Stimulated activated CD8-positive, alpha-beta memory T cell treated with anti-CD3 and anti-CD28 coated beads, Interleukin-4, amount 100 ng/mL, for 1 hour (primary cell): ENCODE measurements around the gene RGS2.

ENCODE experiments used
- DNase-seq, 2 donors: peaks; one replicate each; pipeline ENCODE4 v3.0.0-alpha.2; 2020; ENCODE audit warnings: low read depth in 2 of 2, low spot score in 1 of 2

RGS2 gene

DNA sequence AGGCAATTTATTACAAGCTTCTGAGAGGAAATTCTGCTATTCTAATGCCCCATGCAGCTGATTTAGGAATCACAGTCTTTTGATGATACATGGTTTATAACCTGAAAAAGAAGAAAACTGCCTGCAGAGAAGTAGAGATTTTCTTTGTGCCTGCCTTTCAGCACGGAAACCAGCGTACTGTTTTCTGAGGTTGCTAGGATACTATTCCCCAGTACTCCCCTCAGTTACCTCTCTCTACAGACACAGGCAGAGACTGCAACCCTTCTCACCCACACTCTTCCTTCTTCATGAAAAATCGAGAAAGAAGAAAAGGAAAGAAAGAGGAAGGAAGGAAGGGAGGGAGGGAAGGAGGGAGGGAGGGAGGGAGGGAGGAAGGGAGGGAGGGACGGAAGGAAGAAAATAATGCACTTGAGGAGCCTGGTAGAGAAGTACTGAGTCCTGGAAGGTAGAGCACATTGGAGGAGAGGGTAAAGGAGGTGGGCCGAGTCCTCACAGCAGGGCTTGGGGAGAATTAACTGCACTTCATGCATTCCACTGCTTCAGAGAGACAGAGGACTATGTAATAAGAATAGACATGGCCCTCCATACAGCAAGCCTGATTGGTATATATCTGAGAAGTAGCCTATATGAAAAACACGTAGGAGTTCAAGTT lies 21.9 kb downstream of the RGS2 start:
- DNase-seq: no peak

GRCh38 chr1:192831706-192832355 lies 23.0 kb downstream of the RGS2 start:
- no peak for DNase-seq

DNA sequence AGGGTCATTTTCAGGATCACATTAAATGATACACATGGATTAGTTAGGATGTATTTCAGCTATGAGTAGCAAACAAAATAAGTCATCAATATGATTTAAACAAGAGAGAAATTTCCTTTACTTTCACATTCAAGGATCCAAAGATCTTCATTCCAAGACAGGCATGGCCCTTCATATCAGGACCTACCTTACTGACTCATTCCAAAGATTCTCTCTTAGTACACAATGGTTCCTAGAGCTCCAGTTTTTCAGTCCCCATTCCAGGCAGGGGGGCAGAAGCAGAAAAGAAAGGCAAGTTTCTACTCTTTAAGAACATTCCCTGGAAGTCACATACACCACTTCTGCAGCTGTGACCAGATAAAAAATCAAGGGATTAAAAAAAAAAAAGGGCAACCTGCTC lies 23.7 kb downstream of the RGS2 start:
- DNase-seq: no peak

GRCh38 chr1:192835116-192835515 lies 26.3 kb downstream of the RGS2 start:
- DNase-seq: no peak

- no peak for DNase-seq
These were observed 30.6 kb downstream of the RGS2 start for GRCh38 chr1:192839162-192840066.

GRCh38 chr1:192844360-192844759 lies 35.5 kb downstream of the RGS2 start:
- DNase-seq: no peak

GRCh38 chr1:192846950-192847349 lies 38.1 kb downstream of the RGS2 start:
- no peak for DNase-seq

DNA sequence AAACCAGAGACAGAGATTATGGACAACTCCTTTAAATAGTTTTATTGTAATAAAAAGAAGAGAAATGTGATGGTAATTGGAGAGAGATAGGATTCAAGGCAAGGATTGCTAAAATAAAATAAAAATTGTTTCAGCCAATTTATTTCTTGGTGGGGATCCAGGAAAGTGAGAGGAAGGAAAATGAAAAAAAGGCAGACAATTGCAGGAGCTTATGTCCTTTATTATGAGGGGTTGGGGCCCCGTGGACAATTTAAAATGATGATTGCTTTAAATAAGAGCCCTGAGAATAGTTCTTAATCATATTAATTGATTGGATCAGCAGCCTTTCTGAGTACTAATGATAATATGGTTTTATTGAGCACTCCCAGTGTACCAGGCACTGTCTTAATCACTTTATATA lies 40.2 kb downstream of the RGS2 start:
- DNase-seq: no peak

DNA sequence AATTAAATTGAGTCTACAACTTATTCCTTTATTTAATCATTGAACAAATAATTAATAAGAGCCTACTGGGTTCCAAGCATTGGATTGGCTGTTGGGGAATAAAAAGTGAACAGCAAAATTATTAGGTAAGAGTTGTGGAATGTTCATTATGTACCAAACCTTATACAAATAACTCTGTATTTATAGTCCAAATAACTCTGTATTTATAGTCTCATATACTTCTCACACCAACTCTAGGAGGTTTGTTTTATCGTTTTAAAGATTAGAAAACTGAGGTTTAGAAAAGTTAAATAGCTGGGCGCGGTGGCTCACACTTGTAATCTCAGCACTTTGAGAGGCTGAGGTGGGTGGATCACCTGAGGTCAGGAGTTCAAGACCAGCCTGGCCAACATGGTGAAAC lies 40.6 kb downstream of the RGS2 start:
- DNase-seq: no peak

- DNase-seq: no peak
These were observed 43.4 kb downstream of the RGS2 start for GRCh38 chr1:192852001-192852947.

DNA sequence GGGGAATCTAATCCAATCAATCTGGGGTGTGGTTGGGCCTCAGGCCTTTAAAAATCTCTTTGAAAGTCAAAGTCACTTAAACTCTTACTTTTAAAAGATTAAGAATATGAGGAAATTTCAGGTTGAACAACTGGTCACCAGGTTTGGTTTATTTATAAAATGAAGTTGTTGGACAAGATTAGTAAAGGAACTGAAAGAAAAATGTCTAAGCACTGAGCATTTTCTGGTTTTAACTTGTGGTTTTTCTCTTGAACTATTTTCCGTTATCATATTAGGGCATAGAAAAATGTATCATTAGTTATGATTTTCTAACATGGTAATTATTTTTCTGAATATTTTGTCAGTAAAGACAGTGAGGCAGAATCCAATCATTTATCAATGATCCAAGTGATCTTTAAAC lies 49.6 kb downstream of the RGS2 start:
- no peak for DNase-seq

DNA sequence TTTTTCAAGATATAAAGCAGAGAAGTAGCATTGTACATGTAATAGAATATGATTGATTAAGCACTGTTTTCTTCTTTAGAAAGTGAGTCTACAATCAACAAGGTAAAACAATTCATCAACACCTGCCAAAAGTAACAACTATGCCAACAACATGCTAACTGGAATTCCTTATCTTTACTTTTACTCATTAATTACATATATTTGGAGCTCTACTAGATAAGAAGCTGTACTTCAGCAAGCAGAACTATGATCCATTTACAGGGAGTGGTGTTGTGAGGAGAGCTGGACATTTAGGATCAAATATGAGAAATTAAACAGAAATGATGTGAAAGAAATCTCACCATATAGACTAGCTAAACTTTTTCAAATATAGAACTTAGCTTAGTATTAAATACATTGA lies 51.0 kb downstream of the RGS2 start:
- no peak for DNase-seq

DNA sequence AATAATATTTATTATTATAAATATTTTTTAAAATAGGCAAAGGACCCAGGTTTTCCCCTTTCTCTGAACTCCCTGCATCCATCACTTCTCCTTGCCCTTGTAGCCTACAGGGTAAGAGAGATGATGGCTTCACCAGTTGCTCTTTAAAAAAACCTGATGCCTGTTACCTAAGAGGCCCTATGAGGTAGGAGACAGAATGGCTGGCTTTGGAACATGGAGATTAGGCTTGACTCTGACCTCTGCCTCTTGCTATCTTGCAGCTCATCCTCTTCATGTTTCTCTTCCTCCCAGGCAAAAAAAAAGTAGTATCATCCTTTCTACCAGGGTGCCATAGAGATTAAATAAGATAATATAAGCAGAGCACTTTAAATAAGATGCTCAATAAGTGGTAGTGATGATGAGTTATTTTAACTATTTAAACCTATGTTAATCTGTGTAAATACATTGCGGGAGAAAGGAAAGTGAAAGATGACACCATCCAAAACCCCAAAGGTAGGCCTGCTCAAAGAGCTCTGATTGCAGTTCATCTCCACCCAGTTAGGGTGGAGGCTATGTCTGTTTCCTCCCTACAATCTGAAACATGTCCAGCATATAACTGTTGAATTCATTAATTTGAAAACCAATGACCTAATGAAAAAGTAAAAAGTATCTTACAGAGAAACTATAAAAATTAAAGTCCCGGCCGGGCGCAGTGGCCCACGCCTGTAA lies 51.8 kb downstream of the RGS2 start:
- DNase-seq: no peak

GRCh38 chr1:192861860-192862259 lies 53.0 kb downstream of the RGS2 start:
- no peak for DNase-seq
